Activated T-helper 1 cell treated with anti-CD3 and anti-CD28 coated beads, Interleukin-12 subunit alpha, Interleukin-12 subunit beta, Interleukin-2, Interleukin-4 antibody, amounts not matched to agents 30 ng/mL and 10 ng/mL and 1 ng/mL, durations not matched to agents 14 hours and 24 hours and 36 hours (primary cell): ENCODE results near the gene TNPO3. TPM values are rescaled to one million over a fixed set of nuclear protein-coding genes. Genes with fewer than 3 reads are reported as not detected.
A peak's percentile ranks its signal among the peaks of the same experiment; 100 is the strongest.
"Not testable (repeated sequence)": the region's sequence is repeated elsewhere in the genome, so short reads cannot be mapped to it uniquely, and the experiment has no call there.

ENCODE experiments used
- DNase-seq: peaks from one replicate; pipeline ENCODE4 v3.0.0; 2021; ENCODE audit warnings: low spot score
- H3K27ac Mint-ChIP-seq: one replicate; pipeline ENCODE4 v1.8.0; 2021; ENCODE audit warnings: mild to moderate bottlenecking, mixed read lengths
- H3K27me3 Mint-ChIP-seq: one replicate; pipeline ENCODE4 v1.8.0; 2022; ENCODE audit warnings: mild to moderate bottlenecking, moderate library complexity, mixed read lengths; ENCODE audit not compliant: insufficient read depth
- H3K36me3 Mint-ChIP-seq: one replicate; pipeline ENCODE4 v1.8.0; 2021; ENCODE audit warnings: low read depth, mixed read lengths
- H3K4me1 Mint-ChIP-seq: one replicate; pipeline ENCODE4 v1.8.0; 2021; ENCODE audit warnings: low read depth, mixed read lengths
- H3K4me3 Mint-ChIP-seq: one replicate; pipeline ENCODE4 v1.8.0; 2021; ENCODE audit warnings: mild to moderate bottlenecking, moderate library complexity, mixed read lengths
- H3K9me3 Mint-ChIP-seq: one replicate; pipeline ENCODE4 v1.8.0; 2021; ENCODE audit warnings: mixed read lengths
- intact Hi-C: fragments of 100-400 bp; cut with micrococcal nuclease; formaldehyde crosslinking; loops from one replicate; pipeline ENCODE4 v1.15.1; 2024
- total RNA-seq: library from RNA; stranded (reverse); gene quantifications from 2 replicates; pipeline ENCODE4 v1.2.3, GENCODE V29; 2022

The TNPO3 gene
- total RNA-seq, 1 donor from 2014 or later = 53.2 TPM

DNA sequence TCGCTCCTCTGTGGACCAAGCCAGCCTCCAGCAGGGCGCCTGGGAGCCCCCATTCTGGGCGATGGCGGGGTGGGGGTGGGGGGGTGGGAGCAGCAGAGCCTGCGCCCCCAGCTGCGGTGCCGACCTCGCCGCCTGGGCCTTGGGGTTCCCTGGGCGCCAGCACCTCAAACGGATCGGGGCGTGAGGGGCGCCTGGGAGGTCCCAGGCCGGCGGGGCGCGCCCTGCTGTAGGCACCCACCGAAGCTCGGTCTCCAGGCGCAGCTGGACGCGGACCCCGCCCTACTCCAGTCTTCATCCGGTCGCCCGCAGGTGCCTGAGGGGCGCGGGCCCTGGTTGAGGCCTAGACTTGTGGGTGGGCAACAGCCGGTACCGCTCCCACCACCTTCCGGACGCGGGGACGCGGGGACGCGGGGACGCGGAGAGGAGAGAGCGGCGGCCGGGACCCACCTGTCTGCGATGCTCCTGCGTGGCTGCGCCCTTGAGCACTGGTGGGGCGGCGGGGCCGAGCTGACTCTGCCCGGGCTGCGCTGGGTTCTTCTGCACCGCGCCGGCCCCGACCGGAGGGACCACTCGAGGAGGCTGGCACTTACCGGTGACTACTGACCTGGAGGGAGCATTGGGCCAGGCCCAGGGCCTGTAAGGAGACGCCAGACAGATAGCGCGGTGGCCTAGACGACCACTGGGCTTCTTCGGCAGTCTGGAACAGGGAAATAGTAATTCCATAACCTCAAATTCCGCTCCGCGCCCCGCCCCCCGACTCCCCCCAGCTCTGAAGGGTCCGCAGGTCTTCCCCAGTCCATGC is 138.9 kb downstream of the TNPO3 start:
- Mint-ChIP-seq H3K27ac (no peak overlapping the region), H3K27me3 (peaks cover 61% of the 10 kb centered on the region), H3K36me3 (peaks cover 2% of the 10 kb centered on the region), H3K4me1 (peaks cover 5% of the 10 kb centered on the region), H3K4me3 (no peak overlapping the region), H3K9me3 (no peaks in the 10 kb centered on the region)
- DNase-seq = no peak
- intact Hi-C loops = no loop called here

DNA sequence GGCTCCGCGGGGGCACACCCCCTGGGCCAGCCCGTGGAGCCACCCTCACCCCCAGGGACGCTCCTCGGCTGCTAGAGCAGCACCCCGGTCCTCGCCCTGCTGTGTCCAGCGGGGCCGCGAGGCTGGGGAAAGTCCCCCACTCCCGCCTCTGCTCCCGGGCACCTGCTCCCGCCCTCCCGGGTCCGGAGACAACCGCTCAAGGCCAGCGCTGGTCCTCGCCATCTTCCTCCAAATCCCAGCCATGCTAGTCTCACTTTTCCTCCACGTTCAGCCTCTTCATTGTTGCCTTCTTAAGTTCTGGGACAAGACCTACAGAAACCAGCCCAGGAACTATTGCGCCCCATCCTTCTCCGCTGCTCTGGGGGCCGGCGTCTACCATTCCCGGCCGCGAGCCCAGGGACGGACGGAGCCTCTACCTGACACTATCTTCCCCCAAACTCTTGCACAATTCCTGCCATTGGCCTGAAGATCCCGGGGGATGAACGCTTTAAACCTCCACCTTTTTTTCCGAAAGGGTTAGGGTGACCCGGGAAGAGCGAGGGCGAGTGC is 139.6 kb downstream of the TNPO3 start:
- Mint-ChIP-seq H3K4me3 (peak overlapping the region; percentile 37), H3K9me3 (no peaks in the 10 kb centered on the region), H3K27ac (no peak overlapping the region), H3K4me1 (peaks cover 5% of the 10 kb centered on the region), H3K36me3 (peaks cover 2% of the 10 kb centered on the region), H3K27me3 (peaks cover 59% of the 10 kb centered on the region)
- intact Hi-C loops = no loop called here
- no peak for DNase-seq

DNA sequence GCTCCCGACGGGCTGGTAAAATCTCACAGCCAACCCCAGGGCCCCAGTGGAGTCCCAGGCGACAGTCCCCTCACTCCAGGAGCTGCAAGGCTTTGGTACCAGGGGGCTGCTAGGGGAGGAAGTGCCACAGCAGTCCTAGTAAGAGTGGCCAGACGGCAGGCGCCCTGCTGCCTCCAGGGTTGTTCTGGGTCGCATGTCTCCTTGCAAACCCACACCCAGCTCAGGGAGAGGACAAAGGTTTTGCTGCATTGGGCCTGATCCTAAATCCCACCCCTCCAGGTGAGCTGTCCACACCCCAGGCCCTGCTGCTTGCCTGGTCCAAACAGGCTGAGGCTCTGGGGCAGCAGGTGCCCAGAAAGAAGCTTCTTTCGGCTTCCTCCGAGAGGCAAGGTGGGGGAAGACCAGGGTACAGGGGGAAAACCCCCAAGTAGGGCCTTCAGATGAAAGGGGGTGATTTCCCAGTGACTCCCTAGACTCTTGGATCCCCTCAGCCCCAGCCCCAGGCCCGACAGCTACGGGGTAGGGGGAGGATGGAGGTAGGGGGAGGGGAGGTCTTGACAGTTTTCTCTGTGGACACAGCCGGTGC is 140.3 kb downstream of the TNPO3 start:
- intact Hi-C loops = no loop called here
- Mint-ChIP-seq H3K36me3 (peaks cover 2% of the 10 kb centered on the region), H3K9me3 (no peaks in the 10 kb centered on the region), H3K27ac (no peak overlapping the region), H3K27me3 (peaks cover 59% of the 10 kb centered on the region), H3K4me1 (peaks cover 5% of the 10 kb centered on the region), H3K4me3 (no peak overlapping the region)
- DNase-seq = no peak

DNA sequence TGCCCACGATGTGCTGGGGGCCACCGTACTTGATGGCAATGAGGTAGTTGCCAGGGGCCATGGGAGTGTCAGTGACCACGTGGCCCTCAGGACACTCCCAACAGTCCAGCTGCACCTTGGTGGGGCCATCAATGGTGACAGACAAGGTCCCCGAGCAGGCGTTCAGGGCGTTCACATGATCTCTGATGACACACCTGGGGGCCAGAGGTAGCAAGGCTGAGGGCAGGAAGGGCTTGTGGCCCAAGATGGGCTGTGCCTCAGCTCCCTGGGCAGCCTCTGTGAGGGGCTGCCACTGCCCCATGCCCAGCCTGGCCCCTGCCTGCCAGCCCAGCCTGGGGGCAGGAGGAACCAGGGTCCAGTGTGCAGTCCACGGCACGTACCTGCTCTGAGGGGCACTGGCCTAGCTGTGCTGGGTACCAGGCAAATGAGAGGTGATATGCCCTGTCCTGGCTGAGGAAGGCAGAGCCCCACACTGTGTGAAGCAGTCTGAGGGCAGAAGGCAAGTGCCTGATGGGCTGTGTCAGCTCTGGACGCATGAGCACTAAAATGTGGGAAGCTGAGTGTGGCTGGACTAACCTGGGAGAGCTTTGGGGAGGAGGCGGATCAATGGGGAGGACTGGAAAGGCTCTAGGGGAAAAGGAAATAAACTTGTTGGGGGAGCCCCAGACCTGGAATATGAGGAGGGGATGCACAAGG is 140.9 kb downstream of the TNPO3 start:
- peaks cover 5% of the 10 kb centered on the region for H3K4me1 Mint-ChIP-seq
- H3K36me3 Mint-ChIP-seq = peaks cover 2% of the 10 kb centered on the region
- no peak overlapping the region for H3K4me3 Mint-ChIP-seq
- no peaks in the 10 kb centered on the region for H3K9me3 Mint-ChIP-seq
- peaks cover 60% of the 10 kb centered on the region for H3K27me3 Mint-ChIP-seq
- H3K27ac Mint-ChIP-seq = no peak overlapping the region
- DNase-seq = no peak
- intact Hi-C loops = no loop called here

DNA sequence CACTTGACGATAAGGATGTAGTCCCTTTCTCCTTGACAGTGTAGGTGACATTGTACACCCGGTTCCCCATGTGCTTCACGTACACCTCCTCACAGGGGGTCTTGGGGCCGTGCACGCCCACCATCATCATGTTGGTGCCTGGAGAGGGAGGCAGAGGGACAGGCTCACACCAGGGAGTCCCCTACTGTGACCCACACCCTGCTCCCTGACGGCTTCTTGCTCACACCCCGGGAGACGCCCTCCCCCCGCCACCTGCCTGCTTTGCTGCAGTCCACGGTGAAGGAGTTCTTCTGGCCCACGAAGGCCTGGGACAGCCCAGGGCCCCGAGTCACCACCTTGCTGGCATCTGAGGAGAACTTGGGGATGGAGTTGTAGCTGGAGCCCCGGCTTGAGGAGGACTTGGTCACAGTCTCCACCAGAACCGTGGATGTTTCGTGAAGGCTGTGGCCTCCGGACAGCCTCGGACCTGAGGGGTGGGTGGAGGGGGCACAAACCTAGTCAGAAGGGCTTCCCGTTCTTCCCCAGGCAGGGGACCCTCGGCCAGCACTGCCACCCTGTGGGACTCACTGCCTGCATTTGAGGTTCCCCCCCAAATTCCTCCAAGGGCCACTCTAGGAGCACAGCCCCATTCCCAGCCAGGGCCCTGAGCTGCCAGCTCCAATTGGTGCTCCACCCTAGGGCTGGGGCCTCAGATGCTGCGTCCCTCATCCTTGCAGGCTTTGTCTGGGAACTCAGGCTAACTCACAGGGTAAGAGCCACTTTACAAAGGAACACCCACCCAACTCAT is 142.0 kb downstream of the TNPO3 start:
- H3K9me3 Mint-ChIP-seq, DNase-seq, H3K27ac Mint-ChIP-seq, H3K4me3 Mint-ChIP-seq, H3K4me1 Mint-ChIP-seq, intact Hi-C loops, H3K36me3 Mint-ChIP-seq: not testable (repeated sequence)
- peaks cover 61% of the 10 kb centered on the region for H3K27me3 Mint-ChIP-seq

DNA sequence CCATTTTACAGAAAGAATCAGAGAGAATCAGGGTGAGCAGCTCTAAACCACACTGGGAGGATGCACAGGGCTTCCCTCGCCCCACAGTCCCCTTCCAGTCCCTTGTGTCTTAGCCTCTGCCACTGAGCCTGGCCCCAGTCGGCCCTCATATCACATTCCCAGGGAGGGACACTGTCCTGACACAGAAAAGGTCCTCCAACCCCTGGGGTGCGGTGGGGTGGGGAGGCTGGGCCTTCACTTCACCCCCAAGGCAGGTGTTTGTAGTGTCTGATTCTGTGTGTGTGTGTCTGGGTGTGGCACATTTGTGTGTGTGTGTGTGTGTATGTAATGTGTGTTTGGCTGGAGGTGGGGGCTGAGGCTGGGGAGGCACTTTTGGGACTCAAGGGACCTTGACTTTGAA is 142.6 kb downstream of the TNPO3 start:
- no peak overlapping the region for H3K4me3 Mint-ChIP-seq
- no peaks in the 10 kb centered on the region for H3K9me3 Mint-ChIP-seq
- H3K27ac Mint-ChIP-seq = no peak overlapping the region
- peaks cover 2% of the 10 kb centered on the region for H3K36me3 Mint-ChIP-seq
- H3K4me1 Mint-ChIP-seq = peaks cover 5% of the 10 kb centered on the region
- intact Hi-C loops = no loop called here
- H3K27me3 Mint-ChIP-seq = peaks cover 58% of the 10 kb centered on the region
- no peak for DNase-seq

DNA sequence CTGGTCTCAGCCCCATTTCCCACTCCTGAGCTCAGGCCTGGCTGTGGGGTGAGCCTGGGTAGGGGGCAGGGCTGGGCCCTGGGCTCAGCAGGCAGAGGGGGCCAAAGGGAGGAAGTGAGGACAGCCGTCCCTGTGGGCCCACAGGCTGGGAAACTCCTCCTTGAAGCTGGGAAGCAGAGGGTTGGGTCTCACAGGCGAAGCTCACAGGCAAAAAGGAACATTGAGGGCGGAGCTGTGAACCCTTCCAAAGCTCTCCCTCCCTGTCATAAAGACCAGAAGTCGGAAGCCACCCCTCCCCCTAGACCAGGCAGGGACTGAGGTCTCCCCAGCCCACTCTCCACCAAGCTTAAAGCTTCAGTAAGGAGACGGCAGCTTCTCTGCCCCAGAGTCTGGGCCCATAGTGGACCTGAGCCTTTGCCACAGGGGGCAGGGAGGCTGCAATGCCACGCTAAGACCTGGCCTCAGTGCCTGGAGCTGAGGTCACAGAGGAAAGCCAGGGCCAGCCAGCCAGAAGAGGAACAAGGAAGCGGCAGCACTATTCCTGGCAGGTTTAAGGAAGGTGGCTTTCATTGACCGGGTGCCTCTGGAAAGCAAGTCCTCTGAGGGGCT is 143.4 kb downstream of the TNPO3 start:
- H3K27ac Mint-ChIP-seq = peak overlapping the region; percentile 40
- H3K36me3 Mint-ChIP-seq = peaks cover 2% of the 10 kb centered on the region
- no peak overlapping the region for H3K4me3 Mint-ChIP-seq
- intact Hi-C loops = no loop called here
- no peak for DNase-seq
- no peaks in the 10 kb centered on the region for H3K9me3 Mint-ChIP-seq
- peaks cover 51% of the 10 kb centered on the region for H3K27me3 Mint-ChIP-seq
- peaks cover 5% of the 10 kb centered on the region for H3K4me1 Mint-ChIP-seq

DNA sequence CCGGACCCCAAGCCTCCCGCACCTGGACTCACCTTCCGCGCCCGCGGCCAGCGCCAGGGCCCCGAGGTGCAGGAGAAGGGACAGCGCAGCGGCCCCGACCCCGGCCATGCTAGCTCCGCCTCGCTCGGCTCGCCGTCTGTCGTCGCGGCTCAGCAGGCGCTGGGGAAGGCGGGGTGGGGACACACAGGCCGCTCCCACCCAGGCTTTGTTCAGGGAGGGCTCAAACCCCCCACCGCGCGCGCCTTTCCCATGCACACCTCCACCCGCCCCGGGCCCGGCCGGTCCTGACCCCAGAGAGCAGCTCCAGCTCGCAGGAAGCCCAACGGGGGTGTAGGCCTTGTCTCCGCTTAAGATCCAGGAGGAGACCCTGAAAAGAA is 144.4 kb downstream of the TNPO3 start, which contains the start of gene KCP:
Gene KCP, minus strand, starts transcription at position 141 of the 377 bp plus-strand sequence. Its CDS starts 33 bp downstream, at position 108.
- Mint-ChIP-seq H3K4me3 (no peak within 1 kb of the TSS), H3K36me3 (peaks cover 2% of the 10 kb centered on the region), H3K4me1 (peaks cover 4% of the 10 kb centered on the region), H3K27ac (no peak within 1 kb of the TSS), H3K27me3 (peaks cover 51% of the 10 kb centered on the region), H3K9me3 (no peaks in the 10 kb centered on the region)
- intact Hi-C loops = no loop called here
- DNase-seq = no peak

DNA sequence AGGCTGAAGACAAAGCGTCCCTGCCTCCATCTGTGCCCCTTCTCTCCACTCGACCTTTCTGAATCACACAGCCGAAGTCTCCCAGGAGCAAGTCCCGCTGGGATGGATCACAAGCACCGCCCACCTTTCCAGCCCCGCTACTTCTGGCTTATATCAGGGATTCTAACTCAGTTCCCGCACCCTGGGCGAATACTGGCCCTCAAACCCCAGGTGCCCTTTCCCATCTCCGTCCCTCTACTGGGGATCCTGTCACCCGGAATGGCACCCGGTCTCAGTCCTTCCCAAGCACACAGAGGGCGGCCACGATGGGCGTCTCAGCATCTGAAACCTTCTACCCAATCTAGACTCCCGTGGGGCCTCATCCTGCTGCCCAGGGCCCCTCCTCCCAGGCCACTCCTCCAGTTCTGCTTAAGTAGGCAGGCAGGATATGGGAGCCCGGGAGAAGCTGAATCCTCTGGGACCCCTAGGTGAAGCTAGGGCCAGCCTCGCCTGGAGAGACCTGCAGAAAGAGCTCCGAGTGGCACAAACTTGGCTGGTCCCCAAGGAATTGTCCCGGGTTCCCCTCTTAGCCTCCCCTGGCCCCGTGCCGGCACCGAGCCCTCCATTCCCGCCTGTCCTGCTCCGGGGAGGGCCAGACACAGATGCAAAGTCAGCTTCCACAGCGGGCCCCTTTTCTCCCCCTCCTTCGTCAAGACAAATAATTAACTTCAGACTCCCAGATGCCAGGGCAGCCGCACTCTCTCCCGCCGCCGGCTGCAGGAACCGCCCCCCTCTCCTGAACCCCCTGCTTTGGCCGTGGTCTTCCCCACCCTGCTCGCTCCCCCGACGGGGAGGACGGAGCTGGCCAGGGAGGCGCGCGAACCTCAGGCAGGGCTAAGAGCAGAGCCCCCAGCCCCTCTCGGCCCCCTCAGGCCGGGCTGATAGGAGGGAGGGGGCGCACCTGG is 145.0 kb downstream of the TNPO3 start:
- H3K27ac Mint-ChIP-seq = no peak overlapping the region
- peaks cover 52% of the 10 kb centered on the region for H3K27me3 Mint-ChIP-seq
- H3K9me3 Mint-ChIP-seq = no peaks in the 10 kb centered on the region
- H3K4me3 Mint-ChIP-seq = no peak overlapping the region
- DNase-seq = no peak
- H3K4me1 Mint-ChIP-seq = no peaks in the 10 kb centered on the region
- no peaks in the 10 kb centered on the region for H3K36me3 Mint-ChIP-seq
- intact Hi-C loops = no loop called here

DNA sequence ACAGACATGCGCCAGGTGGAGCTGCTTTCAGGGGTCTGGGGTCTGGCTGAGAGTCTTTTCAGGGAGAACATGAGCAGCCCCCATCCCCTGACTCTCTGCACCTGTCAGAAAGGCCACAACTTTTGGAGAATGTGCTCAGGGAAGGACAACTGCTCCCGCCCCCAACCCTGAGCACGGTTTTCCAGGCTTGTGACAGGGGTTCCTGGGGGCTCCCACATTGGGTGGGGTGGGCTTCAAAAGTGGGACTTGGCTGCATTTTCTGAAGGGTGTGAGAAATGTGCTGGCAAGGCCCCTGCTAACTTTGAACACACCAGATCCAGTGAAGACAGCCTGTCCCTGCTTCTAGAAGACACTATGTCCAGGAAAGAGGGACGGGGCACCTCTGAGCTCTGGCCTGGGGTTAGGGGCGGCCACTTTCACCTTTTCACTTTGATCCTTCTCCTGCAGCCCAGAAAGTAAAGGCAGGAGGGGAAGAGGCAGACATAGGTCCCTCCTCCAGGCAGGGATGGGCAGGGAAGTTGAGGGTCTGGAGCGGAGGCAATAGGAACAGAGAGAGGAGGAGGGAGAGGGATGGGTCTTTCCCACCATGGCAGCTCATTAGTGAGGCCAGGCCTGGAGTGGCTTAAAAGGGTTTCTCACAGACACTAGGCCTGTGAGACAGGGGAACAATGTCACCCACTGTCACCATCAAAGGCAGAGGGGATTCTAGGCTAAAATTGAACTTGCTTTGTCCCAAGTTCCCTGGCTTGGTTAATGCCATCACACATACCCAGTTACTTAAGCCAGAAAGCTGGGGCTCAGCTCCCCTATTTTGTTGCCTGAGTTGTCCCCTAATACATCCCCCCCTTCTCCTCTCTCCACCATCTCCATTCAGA is 145.9 kb downstream of the TNPO3 start:
- Mint-ChIP-seq H3K27me3 (peaks cover 45% of the 10 kb centered on the region), H3K4me1 (no peaks in the 10 kb centered on the region), H3K9me3 (no peaks in the 10 kb centered on the region), H3K36me3 (no peaks in the 10 kb centered on the region), H3K27ac (no peak overlapping the region), H3K4me3 (no peak overlapping the region)
- intact Hi-C loops = no loop called here
- no peak for DNase-seq
